DMS153 (cell line): Measurements from ENCODE around the gene FGF7.
"Not testable (repeated sequence)": the region's sequence is repeated elsewhere in the genome, so short reads cannot be mapped to it uniquely, and the experiment has no call there.

Experiments
- DNase-seq: peaks from one replicate; lab custom pipeline; 2025; lab: John Stamatoyannopoulos, UW

FGF7 gene, protein sequence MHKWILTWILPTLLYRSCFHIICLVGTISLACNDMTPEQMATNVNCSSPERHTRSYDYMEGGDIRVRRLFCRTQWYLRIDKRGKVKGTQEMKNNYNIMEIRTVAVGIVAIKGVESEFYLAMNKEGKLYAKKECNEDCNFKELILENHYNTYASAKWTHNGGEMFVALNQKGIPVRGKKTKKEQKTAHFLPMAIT

DNA sequence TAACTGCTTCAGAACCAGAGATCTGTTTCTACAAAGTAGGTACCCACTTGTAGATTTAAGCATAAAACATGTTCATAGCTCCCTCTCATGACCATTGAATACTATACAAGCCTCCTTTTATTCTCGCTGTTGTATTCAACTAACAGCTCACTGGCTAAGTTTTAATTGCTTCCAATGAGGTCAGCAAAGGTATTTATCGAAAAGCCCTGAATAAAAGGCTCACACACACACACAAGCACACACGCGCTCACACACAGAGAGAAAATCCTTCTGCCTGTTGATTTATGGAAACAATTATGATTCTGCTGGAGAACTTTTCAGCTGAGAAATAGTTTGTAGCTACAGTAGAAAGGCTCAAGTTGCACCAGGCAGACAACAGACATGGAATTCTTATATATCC, at the start of gene FGF7:
Gene FGF7 (plus strand): TSS at position 222 of the 400 bp plus-strand sequence. CDS start 1,056 bp downstream, outside the sequence.
- no peak for DNase-seq

DNA sequence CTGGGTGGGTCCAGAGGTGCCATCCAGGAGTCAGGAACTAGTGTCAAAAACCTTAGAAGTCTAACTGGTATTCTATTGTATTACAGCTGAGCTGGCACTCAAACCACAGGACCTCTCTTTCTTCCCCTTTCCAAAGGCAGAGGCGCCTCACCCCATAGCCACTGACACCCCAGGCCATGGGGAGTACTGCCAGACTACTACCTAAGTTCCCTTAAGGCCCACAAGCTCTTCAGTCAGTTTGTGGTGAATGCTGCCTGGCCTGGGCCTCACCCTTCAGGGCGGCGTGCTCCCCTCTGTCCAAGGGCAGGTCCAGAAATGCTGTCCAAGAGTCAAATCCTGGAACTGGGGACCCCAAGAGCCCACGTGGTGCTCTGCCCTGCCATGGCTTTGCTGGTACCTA, 43.0 kb upstream of the FGF7 start:
- no peak for DNase-seq

DNA sequence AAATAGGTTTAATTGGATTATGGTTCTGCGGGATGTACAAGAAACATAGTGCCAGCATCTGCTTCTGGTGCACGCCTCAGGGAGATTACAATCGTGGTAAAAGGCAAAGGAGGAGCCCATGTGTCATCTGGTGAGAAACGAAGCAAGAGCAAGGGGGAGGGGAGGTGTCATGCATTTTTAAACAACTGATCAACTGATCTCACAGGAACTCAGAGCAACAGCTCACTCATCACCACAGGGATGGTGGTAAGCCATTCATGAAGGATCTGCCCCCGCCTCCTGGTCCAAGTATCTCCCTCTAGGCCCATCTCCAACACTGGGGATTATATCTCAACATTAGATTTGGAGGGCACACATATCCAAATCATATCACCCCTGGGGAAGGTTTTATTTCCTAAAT, 42.1 kb upstream of the FGF7 start:
- no peak for DNase-seq

DNA sequence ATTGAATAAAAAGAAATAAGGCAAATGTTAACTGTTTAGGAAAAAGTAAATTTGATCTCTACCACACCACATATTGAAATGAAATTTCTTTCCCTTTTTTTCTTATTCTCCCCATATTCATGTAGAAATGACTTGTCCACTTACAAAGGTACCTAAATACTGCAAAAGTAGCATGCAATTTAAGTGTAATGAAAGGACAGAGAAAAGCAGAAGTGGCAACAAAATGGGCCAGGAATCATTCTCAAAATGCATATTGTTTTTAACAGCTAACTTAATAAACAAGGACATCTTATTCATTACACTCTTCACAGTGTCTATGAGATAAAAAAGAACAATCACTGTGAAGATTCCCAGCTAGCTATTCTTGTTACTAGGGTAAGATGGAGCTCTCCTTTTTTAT, 40.6 kb upstream of the FGF7 start:
- DNase-seq, result no peak

DNA sequence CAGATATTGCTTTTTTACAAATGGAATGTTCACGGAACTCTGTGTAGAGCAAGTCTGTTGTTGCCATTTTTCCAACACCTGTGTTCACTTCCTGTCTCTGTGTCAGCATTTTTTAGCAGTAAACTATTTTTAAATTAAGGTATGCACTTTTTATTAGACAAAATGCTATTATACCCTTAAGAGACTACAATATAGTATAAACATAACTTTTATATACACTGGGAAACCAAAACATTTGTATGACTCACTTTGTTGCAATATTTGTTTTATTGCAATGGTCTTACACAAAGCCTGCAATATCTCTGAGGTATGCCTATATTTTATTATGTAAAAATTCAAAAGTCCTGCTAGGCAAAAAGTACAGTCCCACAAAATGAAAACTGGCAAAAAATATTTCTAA, 39.8 kb upstream of the FGF7 start:
- no peak for DNase-seq

DNA sequence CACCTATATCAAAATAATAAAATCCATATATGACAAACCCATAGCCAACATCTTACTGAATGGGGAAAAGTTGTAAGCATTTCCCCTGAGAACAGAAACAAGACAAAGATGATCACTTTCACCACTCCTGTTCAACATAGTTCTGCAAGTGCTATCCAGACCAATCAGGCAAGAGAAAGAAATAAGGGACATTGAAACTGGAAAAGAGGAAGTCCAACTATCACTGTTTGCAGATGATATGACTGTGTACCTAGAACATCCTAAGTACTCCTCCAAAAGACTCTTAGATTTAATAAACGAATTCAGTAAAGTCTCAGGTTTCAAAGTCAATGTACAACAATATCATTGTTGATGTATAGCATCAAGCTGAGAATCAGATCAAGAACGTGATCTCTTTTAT, 35.6 kb upstream of the FGF7 start:
- no peak for DNase-seq

DNA sequence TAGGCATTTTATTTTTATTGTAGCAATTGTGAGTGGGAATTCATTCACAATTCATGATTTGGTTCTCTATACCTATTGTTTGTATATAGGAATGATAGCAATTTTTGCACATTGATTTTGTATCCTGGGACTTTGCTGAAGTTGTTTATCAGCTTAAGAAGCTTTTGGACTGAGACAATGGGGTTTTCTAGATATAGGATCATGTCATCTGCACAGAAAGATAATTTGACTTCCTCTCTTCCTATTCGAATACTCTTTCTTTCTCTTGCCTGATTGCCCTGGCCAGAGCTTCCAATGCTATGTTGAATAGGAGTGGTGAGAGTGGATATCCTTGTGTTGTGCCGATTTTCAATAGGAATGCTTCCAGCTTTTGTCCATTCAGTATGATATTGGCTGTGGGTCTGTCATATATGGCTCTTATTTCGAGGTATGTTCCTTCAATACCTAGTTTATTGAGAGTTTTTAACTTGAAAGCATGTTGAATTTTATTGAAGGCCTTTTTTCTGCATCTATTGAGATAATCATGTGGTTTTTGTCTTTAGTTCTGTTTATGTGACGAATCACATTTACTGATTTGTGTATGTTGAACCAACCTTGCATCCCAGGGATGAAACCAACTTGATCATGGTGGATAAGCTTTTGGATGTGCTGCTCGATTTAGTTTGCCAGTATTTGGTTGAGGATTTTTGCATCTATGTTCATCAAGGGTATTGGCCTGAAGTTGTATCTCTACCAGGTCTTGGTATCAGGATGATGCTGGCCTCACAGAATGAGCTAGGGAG, 20.3 kb upstream of the FGF7 start:
- DNase-seq, result not testable (repeated sequence)

DNA sequence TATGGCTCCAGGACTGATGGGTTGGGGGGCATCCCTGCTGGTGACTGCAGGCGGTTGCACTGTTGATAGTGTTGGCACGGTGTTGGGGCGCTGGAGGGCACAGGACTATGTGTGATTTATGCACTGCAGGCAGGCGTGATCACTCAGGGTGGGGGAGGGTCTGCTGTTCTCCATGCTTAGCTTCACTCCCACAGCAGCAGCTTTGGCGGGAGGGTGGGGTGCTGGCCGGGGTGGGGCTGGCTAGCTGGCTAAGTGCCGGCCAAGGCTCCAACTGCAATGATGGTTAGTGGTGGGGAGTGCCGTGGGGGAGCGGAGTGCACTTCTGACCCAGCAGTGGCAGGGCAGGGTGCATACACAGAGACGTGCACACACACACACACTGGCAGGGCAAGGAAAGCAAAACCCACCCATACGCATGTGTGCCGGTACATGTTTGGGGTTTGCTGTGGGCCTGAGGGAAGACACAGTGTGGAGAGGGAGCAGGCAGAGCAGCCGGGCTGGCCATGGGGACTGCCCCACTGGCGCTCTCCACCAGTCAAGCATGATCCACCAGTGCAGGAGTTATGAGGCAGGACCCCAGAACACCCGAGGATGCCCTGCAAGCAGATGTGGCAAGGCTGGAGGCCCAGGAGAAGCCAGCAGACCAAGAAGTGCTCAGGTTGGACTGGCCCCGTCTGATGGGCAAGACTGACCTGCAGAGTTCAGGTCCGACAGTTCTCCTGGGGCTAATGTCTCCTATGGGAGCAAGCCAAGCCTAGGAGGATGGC, 16.5 kb upstream of the FGF7 start:
- DNase-seq, result no peak

DNA sequence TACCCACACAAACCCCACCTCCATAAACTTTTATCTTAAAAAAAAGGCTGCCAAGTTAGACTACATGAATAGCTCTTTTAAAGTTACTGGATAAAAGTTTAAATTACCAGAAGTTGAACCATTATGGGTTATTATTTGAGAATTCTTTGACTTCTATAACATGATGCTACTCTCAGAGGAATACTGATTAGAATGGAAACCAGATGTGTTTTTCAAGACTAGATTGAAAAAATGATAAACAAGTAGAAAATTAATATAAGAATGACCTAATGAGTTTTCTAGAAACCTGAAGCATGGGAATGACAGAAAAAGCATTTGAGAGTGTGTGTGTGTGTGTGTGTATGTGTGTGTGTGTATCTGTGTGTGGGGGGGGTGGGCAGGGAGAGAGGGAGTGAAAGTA, 12.4 kb upstream of the FGF7 start:
- no peak for DNase-seq

DNA sequence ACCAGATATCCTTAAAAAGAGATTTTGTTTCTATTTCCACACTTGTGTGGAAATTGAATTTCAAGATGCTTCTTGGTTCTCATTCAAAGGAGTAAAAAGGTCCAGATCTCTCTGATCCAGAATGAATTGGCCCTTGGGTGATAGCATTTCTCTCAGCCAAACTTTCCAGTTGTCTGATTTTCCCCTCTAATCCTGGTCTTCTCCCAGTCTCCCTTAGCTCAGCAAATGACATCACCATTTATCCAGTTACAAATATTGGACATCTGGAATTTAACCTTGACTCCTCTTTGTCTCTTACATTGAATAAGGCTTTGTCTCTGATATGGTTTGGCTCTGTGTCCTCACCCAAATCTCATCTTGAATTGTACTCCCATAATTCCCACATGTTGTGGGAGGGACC, 10.2 kb upstream of the FGF7 start:
- no peak for DNase-seq

DNA sequence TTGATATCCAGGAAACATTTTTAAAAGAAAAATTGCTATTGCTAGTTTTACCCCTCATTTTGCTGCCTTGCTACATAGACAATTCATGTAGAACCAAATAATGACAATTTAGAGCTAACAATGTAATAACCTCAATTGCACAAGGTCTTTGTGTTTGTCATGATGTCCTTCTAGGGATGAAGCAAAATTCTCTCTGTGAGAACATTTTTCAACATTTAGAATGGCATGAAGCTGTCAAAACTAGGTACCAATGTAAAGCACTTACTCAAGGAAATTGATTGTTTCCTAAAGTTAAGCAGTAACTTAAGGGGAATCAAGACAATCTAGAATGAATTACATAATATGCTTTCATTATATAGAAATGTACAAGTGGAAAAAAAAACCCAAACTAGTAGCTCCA, 7.9 kb upstream of the FGF7 start:
- no peak for DNase-seq

DNA sequence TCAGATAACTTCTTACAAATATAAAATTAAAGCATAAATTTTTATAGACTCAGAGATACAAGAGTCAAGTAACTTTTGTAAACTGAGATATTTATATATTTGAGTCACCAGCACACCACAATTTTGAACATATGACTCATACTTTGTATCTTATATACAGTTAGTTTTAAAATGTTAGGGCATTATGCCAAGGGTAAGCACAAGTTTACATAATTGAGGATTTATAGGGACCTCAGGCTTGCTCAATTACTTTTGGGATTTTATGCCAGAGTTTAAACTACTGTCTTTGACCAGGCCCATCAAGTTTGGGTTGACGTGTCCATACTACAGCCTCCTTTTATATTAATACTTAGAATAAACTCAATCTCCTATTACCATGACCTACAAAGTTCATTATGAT, 7.4 kb upstream of the FGF7 start:
- no peak for DNase-seq

DNA sequence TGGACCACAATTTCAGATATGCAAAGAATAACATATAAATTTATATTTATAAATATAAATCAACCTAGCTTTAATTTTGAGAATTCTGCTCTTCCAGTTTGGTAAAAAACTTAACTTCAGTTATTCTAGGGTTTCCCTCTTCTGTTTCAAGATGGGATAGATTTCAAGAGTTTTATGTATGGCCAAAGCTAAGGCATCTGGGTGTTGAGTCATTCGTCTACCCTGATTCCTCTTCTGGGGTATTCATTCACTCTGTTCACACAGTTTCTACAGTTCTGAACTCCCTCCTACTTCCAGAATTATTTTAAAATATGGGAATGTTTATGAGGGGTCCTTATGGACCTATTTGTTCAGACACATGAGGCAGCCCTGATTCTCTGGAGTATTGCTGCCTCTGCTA, 4.2 kb upstream of the FGF7 start:
- DNase-seq, result no peak

DNA sequence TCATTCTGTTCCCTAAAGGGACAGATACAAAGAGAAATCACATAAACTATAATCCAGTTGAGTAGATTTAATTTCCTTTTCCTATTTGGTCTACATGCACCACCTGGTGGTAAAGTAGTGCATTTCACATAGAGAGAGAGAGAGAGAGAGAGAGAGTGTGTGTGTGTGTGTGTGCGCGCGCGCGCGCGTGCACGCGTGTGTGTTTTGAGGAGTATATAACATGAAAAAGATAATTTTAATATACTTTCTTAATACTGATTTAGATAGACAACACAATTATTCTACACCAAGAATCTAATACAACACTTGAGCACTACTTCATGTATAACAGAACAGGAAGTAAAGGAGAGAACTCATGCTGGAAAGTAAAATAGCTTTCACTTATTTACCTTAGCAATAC, 1.1 kb upstream of the FGF7 start:
- peak; percentile 9 for DNase-seq

DNA sequence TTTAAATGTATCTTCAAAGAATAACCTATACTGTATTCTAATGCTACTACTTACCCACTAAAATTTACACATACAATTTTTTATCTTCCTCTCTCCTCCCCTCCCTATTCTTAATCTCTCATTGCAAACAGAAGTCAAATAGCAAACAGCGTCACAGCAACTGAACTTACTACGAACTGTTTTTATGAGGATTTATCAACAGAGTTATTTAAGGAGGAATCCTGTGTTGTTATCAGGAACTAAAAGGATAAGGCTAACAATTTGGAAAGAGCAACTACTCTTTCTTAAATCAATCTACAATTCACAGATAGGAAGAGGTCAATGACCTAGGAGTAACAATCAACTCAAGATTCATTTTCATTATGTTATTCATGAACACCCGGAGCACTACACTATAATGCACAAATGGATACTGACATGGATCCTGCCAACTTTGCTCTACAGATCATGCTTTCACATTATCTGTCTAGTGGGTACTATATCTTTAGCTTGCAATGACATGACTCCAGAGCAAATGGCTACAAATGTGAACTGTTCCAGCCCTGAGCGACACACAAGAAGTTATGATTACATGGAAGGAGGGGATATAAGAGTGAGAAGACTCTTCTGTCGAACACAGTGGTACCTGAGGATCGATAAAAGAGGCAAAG, 984 bp downstream of the FGF7 start:
- DNase-seq, result no peak

DNA sequence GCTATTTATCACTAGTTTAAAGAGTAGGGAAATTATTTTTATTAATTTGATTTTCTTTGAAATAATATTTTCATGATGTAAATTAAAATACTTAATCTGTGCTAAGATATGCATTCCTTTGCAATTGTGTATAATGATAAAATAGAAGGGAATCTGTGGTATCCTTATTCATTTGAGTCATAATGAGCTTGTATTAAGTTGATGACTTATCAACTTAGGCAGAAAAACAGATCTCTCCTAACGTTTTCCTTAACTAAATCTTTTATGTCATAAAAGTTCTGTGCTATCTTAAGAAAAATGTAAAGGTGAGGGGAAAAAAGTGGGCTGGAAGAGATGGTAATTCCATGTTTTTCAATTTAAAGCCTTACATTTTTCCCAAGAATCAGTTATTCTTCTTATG, 1.9 kb downstream of the FGF7 start:
- DNase-seq, result no peak

DNA sequence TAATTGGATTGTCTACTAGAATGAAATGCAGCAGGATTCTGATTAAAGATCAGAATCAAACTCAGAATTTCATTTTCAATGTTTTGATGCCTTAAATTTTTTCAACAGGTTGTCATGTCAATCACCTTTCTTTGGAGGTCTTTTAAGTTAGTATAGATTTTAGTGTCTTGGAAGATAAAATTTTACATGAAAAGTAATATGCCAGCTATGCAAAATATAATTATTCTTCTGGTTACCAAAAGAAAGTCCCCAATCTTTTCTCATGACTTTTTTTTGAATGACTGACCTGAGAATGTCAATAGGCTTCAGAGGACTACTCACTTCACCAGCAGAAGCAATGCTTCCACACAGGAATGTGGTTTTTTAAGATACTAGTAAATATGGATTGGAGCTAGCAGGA, 4.3 kb downstream of the FGF7 start:
- no peak for DNase-seq

DNA sequence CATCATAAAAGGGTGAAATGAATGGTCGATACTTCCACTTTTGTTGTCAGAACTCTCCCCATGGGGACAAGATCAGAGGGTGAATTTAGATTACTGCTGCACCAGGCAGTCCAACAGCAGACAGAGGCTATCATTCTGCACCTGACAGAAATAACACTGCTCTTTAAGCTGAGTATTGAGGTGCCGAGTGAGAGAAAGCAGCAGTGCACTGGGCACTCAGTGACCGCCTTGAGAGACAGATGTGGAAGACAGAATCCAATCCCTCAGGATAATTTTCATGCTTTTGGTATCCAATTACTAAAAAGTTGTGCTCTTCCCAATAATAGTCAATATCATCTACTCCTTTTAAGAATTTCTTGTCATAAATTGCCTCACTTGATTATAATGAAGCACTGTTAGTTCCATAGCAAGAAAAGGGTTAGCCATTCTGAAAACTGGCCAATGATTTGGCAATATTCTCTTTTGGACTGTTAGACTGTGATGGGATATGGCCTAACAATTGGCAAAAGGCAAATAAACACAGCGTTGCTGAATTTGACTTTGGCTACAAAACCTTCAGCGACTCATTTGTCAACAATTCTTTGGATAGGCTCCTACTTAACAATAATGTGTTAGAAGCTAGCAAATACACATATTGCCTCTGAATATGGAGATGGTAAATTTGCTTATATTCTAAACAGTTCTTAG, 5.5 kb downstream of the FGF7 start:
- no peak for DNase-seq

DNA sequence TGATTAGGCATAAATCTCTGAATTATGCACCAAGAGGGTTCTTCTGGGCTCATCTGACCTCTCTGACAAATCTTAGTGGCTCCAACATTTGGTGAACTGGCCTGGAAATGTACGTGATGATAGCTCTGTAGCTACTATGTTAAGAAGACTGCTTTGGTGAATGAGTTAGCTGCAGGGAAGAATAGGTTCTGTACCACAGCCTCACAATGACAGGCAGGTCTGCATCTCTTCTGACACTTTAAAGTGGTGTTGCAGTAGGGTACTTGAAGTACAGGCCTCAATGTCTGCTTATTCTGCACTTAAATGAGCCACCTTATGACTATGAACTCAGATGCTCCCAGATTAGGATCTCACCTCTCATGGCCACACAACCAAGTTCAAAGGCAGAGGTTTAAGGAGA, 7.0 kb downstream of the FGF7 start:
- DNase-seq, result no peak

DNA sequence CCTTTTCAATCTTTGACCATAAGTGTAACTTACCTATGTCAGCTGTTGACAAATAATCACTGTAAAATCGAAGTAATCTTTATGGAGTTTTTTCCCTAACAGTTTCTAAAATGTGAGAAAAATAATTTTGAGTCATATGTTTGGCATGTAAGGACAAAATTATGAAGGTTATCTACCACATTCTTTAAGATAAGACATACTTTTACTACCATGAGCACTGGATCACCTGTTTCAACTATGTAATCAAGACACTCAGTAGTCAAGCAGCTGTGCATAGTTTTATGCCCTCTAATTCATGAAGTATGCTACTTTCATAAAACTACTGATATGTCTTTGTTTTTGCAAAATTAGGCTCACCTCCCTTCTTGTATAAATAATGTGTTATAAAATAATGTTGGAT, 12.1 kb downstream of the FGF7 start:
- no peak for DNase-seq

DNA sequence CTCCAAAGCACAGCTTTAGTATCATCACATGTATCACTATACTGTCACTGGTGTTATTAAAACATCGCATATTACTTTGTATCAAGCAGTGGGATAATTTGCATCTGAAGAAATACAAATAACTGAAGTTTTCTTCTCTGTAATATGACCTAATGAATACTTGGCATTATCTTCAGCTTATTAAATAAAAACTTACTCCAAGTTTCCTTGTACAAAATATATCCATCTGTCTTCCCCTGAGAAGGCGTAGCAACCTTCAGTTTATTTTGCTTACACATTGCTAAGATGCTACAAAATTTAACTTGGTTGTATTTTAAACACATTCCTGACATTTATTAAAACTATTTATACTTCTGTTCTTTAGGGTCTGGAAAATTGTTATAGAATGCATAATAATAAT, 13.7 kb downstream of the FGF7 start:
- no peak for DNase-seq

DNA sequence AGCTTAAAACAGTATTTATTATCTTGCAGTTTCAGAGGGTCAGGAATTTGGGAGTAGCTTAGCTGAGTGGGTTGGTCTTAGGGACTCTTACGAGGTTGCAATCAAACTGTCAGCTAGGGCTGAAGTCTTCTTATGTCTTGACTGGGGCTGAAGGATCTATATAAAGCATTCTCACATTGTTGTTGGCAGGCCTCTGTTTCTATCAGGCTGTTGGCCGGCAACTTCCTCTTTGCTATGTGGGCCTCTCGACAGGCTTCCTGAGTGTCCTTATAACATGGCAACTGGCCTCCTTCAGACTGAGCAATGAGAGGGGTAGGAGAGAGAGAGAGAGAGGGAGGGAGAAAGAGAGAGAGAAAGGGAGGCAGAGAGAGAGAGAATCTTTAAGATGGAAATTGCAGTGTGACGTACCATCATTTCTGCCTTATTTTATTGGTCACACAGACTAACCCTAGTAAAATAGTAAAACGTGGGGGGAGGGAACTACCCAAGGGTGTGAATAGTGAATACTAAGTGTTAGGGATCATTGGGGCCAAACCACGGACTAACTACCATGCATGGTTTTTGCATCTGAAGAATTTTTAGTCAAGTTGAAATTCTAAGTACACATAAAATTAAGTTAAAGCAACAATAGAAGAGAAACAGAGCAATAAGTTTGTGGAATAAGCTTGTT, 16.1 kb downstream of the FGF7 start:
- DNase-seq, result no peak
